IMR-90 (cell line): ENCODE measurements around the gene SETD2. TPM values are rescaled to one million over a fixed set of nuclear protein-coding genes. Genes with fewer than 3 reads are reported as not detected.

ENCODE experiments used
- ATAC-seq: fragments of 200-7000 bp; cut with Tn5 transposase; 2 replicates; pipeline ENCODE4 v1.9.1; 2020; ENCODE audit warnings: low read depth, mild to moderate bottlenecking, moderate library complexity
- BruUV-seq: library from RNA; stranded (reverse); fragments of 400-500 nt; replicated peaks from 2 replicates; lab custom pipeline; 2021; lab: Mats Ljungman, UMichigan
- CTCF ChIA-PET: fragments of 300-600 bp; formaldehyde crosslinking; extraction: SDS; loops from one replicate; lab custom pipeline; 2021; ENCODE audit warnings: antibody characterized with exemption; lab: Yijun Ruan, JAX
- POLR2A ChIA-PET: fragments of 300-600 bp; sonication (Branson Sonifier 250); formaldehyde crosslinking; loops from one replicate; lab custom pipeline; 2022; ENCODE audit warnings: antibody characterized with exemption; ENCODE audit not compliant: unreplicated experiment; lab: Charles Lee
- DNase-seq: peaks from one replicate; pipeline ENCODE4 v3.0.0; 2013
- H2AFZ ChIP-seq: replicated peaks from 2 replicates; pipeline ENCODE3; 2013; ENCODE audit warnings: low read length, mild to moderate bottlenecking; ENCODE audit not compliant: poor library complexity
- H2AK5ac ChIP-seq: 2 replicates; pipeline ENCODE4 v1.6.1; 2013; ENCODE audit warnings: low read depth, low read length, inconsistent platforms
- H2AK9ac ChIP-seq: replicated peaks from 2 replicates; pipeline ENCODE3; 2013; ENCODE audit warnings: mild to moderate bottlenecking, low read depth, low read length, moderate library complexity; ENCODE audit not compliant: poor library complexity
- H2BK120ac ChIP-seq: 2 replicates; pipeline ENCODE4 v1.6.1; 2013; ENCODE audit warnings: low read depth, low read length, inconsistent platforms
- H2BK15ac ChIP-seq: 3 replicates; pipeline ENCODE4 v1.6.1; 2013; ENCODE audit warnings: low read depth, low read length, inconsistent platforms
- H2BK20ac ChIP-seq: 2 replicates; pipeline ENCODE4 v1.6.1; 2013; ENCODE audit warnings: low read depth, mild to moderate bottlenecking, inconsistent platforms, low read length, moderate library complexity
- H2BK5ac ChIP-seq: 2 replicates; pipeline ENCODE4 v1.6.1; 2013; ENCODE audit warnings: mild to moderate bottlenecking, low read depth, low read length, inconsistent platforms; ENCODE audit not compliant: poor library complexity, severe bottlenecking
- H3K14ac ChIP-seq: replicated peaks from 2 replicates; pipeline ENCODE4 v1.6.1; 2013; ENCODE audit warnings: low read depth, low read length, inconsistent platforms
- H3K18ac ChIP-seq: 2 replicates; pipeline ENCODE4 v1.6.1; 2013; ENCODE audit warnings: low read depth, low read length, control low read depth
- H3K23ac ChIP-seq: 2 replicates; pipeline ENCODE4 v1.6.1; 2013; ENCODE audit warnings: low read depth, low read length, inconsistent platforms
- H3K27ac ChIP-seq: 2 replicates; pipeline ENCODE4 v1.5.1; 2013; ENCODE audit warnings: mild to moderate bottlenecking, control low read depth, low read length; ENCODE audit not compliant: insufficient read depth
- H3K27me3 ChIP-seq: 2 replicates; pipeline ENCODE4 v1.6.1; 2013; ENCODE audit warnings: low read length; ENCODE audit not compliant: control insufficient read depth, insufficient read depth
- H3K36me3 ChIP-seq: 2 replicates; pipeline ENCODE4 v1.6.1; 2013; ENCODE audit warnings: low read length, mixed read lengths; ENCODE audit not compliant: control insufficient read depth, insufficient read depth
- H3K4ac ChIP-seq: 2 replicates; pipeline ENCODE4 v1.6.1; 2013; ENCODE audit warnings: low read depth, low read length, inconsistent platforms
- H3K4me1 ChIP-seq: 2 replicates; pipeline ENCODE4 v1.6.1; 2013; ENCODE audit warnings: low read length, mixed read lengths; ENCODE audit not compliant: control insufficient read depth, insufficient read depth
- H3K4me2 ChIP-seq: 2 replicates; pipeline ENCODE4 v1.6.1; 2013; ENCODE audit warnings: low read depth, mild to moderate bottlenecking, control low read depth, low read length, moderate library complexity
- H3K4me3 ChIP-seq: 2 replicates; pipeline ENCODE4 v1.5.1; 2013; ENCODE audit warnings: low read depth, mild to moderate bottlenecking, control low read depth, low read length, moderate library complexity; ENCODE audit not compliant: insufficient read depth
- H3K56ac ChIP-seq: 2 replicates; pipeline ENCODE4 v1.6.1; 2013; ENCODE audit warnings: low read length, inconsistent platforms; ENCODE audit not compliant: insufficient read depth; ENCODE audit errors: extremely low read depth
- H3K79me1 ChIP-seq, 2 experiments: 2 replicates each; pipeline ENCODE4 v1.6.1; 2013; ENCODE audit warnings: low read length in 2 of 2, inconsistent platforms in 1 of 2, low read depth in 1 of 2
- H3K9ac ChIP-seq: 2 replicates; pipeline ENCODE4 v1.6.1; 2013; ENCODE audit warnings: low read depth, low read length, control low read depth
- H3K9me1 ChIP-seq: 2 replicates; pipeline ENCODE4 v1.6.1; 2013; ENCODE audit warnings: low read length, inconsistent platforms; ENCODE audit not compliant: insufficient read depth
- H3K9me3 ChIP-seq: 2 replicates; pipeline ENCODE4 v1.6.1; 2013; ENCODE audit warnings: low read length; ENCODE audit not compliant: control insufficient read depth, insufficient read depth
- H4K20me1 ChIP-seq: 2 replicates; pipeline ENCODE4 v1.6.1; 2013; ENCODE audit warnings: low read length, inconsistent platforms; ENCODE audit not compliant: insufficient read depth
- H4K5ac ChIP-seq: 2 replicates; pipeline ENCODE4 v1.6.1; 2013; ENCODE audit warnings: mild to moderate bottlenecking, low read depth, low read length, control low read depth
- H4K8ac ChIP-seq, 2 experiments: 2 replicates each; pipeline ENCODE4 v1.6.1; 2013; ENCODE audit warnings: low read depth in 2 of 2, low read length in 2 of 2, control low read depth in 1 of 2, inconsistent platforms in 1 of 2
- H4K91ac ChIP-seq: 2 replicates; pipeline ENCODE4 v1.6.1; 2013; ENCODE audit warnings: low read depth, low read length, inconsistent platforms; ENCODE audit not compliant: insufficient read depth
- CEBPB ChIP-seq: IDR thresholded peaks from 2 replicates; pipeline ENCODE4 v1.6.1; 2012; ENCODE audit warnings: low read depth, low read length, improper control_type of control experiment
- MAZ ChIP-seq: IDR thresholded peaks from 2 replicates; pipeline ENCODE4 v1.6.1; 2012; ENCODE audit warnings: low read depth, mild to moderate bottlenecking, low read length, improper control_type of control experiment, moderate library complexity, borderline replicate concordance
- SMC3 ChIP-seq: fragments of 150-350 bp; IDR thresholded peaks from 2 replicates; pipeline ENCODE4 v1.6.1; 2016; ENCODE audit warnings: low read depth, mild to moderate bottlenecking, antibody characterized with exemption, low read length, moderate library complexity
- WGBS, 2 experiments: methylation state at CpG; one replicate each; pipeline versions ENCODE4 v1.1.5 to v1.1.7; 2013; ENCODE audit warnings: missing lambda C conversion rate in 2 of 2; ENCODE audit not compliant: insufficient read length in 1 of 2; ENCODE audit errors: extremely low coverage in 2 of 2; 5-methylcytosine and 5-hydroxymethylcytosine counted together
- dilution Hi-C: fragments of 300-500 bp; cut with HindIII; formaldehyde crosslinking; loops from one replicate; pipeline ENCODE4 v1.14.3; 2018; ENCODE audit warnings: low sequenced_read_pairs; ENCODE audit not compliant: unreplicated experiment
- in situ Hi-C: fragments of 300-500 bp; cut with MboI; formaldehyde crosslinking; loops from 3 replicates; pipeline ENCODE4 v1.14.3; 2019; ENCODE audit warnings: low sequenced_read_pairs, inconsistent platforms, mixed read lengths
- intact Hi-C: fragments of 100-400 bp; cut with micrococcal nuclease; formaldehyde crosslinking; loops from 2 replicates; pipeline ENCODE4 v1.10.0; 2022
- polyA plus RNA-seq, 3 experiments: library from polyadenylated mRNA; depleted of rRNA; stranded (reverse); fragments of >200 nt; gene quantifications; 2 replicates each; pipeline ENCODE4 v1.2.3, GENCODE V29; 2012; ENCODE audit warnings: low replicate concordance in 1 of 3
- total RNA-seq: library from RNA; depleted of rRNA; stranded (reverse); fragments of >200 nt; gene quantifications from 2 replicates; pipeline ENCODE4 v1.2.3, GENCODE V29; 2012

The SETD2 gene
- total and polyA plus RNA-seq, 2 of the 4 experiments (the other 2 are of a cell fraction), result 18.3 to 20.1 TPM

GRCh38 chr3:47197287-47197686, 33.4 kb upstream of the SETD2 start:
- intact Hi-C loops (loop anchor here (5.0 kb wide), 1 partner anchor 450 kb away; no protein-coding TSS in a partner anchor), in situ Hi-C loops (no loop called here), dilution Hi-C loops (no loop called here)
- H3K14ac ChIP-seq, result no peak overlapping the region
- H3K23ac ChIP-seq, result no peak overlapping the region
- H3K9ac ChIP-seq, result no peak overlapping the region
- H2AK9ac ChIP-seq, result no peak overlapping the region
- no peak for TF ChIP-seq SMC3
- no peak for TF ChIP-seq MAZ
- TF ChIP-seq CEBPB, result no peak
- no peak overlapping the region for H3K18ac ChIP-seq
- H3K27me3 ChIP-seq, result no peaks in the 10 kb centered on the region
- H3K79me1 ChIP-seq, result peaks cover 2 to 4% of the 10 kb centered on the region in 2 experiments; a peak in 2 of 4 replicates
- H4K5ac ChIP-seq, result no peak overlapping the region
- no peak overlapping the region for H4K8ac ChIP-seq
- H2AK5ac ChIP-seq, result no peak overlapping the region
- no peak overlapping the region for H2BK15ac ChIP-seq
- H3K9me1 ChIP-seq, result no peaks in the 10 kb centered on the region
- H3K27ac ChIP-seq, result no peak overlapping the region
- no TSS peak for BruUV-seq
- H3K9me3 ChIP-seq, result no peaks in the 10 kb centered on the region
- no peak overlapping the region for H3K4me3 ChIP-seq
- no peaks in the 10 kb centered on the region for H4K20me1 ChIP-seq
- no peak for DNase-seq
- H2AFZ ChIP-seq, result no peak overlapping the region
- H3K36me3 ChIP-seq, result no peaks in the 10 kb centered on the region
- ATAC-seq, result no peak
- no peak overlapping the region for H3K4ac ChIP-seq
- no peak overlapping the region for H3K4me2 ChIP-seq
- H2BK120ac ChIP-seq, result no peak overlapping the region
- 59% methylated on average over 2 of the region's 3 CpGs; no CpG with 5 or more reads in 1 of the 2 experiments for WGBS, 2 experiments
- H2BK5ac ChIP-seq, result no peak overlapping the region
- no peaks in the 10 kb centered on the region for H3K4me1 ChIP-seq
- ChIA-PET POLR2A (no interaction called here), CTCF (no interaction called here)
- H2BK20ac ChIP-seq, result no peak overlapping the region
- H4K91ac ChIP-seq, result no peak overlapping the region
- no peak overlapping the region for H3K56ac ChIP-seq
